DMS 273 treated with DMSO at 0.1 percent for 48 hours (cell line): Measurements from ENCODE around the gene TNFSF4.

ENCODE experiments used
- DNase-seq: peaks from one replicate; lab custom pipeline; 2025; lab: John Stamatoyannopoulos, UW

The TNFSF4 gene

GRCh38 chr1:173210716-173211231 lies 3.6 kb upstream of the TNFSF4 start:
- no peak for DNase-seq

GRCh38 chr1:173210283-173210682 lies 3.2 kb upstream of the TNFSF4 start:
- no peak for DNase-seq

GRCh38 chr1:173208868-173209267 lies 1.7 kb upstream of the TNFSF4 start:
- DNase-seq: no peak

GRCh38 chr1:173208146-173208545 lies 1.0 kb upstream of the TNFSF4 start:
- no peak for DNase-seq

GRCh38 chr1:173205146-173206051 lies 1.7 kb downstream of the TNFSF4 start:
- DNase-seq: no peak

- no peak for DNase-seq
Measured at GRCh38 chr1:173204693-173205092, 2.4 kb downstream of the TNFSF4 start.

- DNase-seq: peak; percentile 34
Measured at GRCh38 chr1:173202424-173203145, 4.5 kb downstream of the TNFSF4 start.

GRCh38 chr1:173201969-173202368 lies 5.2 kb downstream of the TNFSF4 start:
- DNase-seq: no peak

- DNase-seq: no peak
Measured at GRCh38 chr1:173195596-173196088, 11.5 kb downstream of the TNFSF4 start.

- no peak for DNase-seq
Measured at GRCh38 chr1:173193639-173194038, 13.5 kb downstream of the TNFSF4 start.

GRCh38 chr1:173191011-173191705 lies 16.0 kb downstream of the TNFSF4 start:
- no peak for DNase-seq

- DNase-seq: peak; percentile 40
Measured at GRCh38 chr1:173190101-173190936, 16.8 kb downstream of the TNFSF4 start.

- no peak for DNase-seq
Measured at GRCh38 chr1:173187671-173188237, 19.4 kb downstream of the TNFSF4 start.

GRCh38 chr1:173181791-173182190 lies 25.3 kb downstream of the TNFSF4 start:
- no peak for DNase-seq

- no peak for DNase-seq
Measured at GRCh38 chr1:173176246-173176645, 30.9 kb downstream of the TNFSF4 start.

- no peak for DNase-seq
Measured at GRCh38 chr1:173175514-173176145, 31.5 kb downstream of the TNFSF4 start.

- no peak for DNase-seq
Measured at GRCh38 chr1:173173388-173173787, 33.7 kb downstream of the TNFSF4 start.

- no peak for DNase-seq
Measured at GRCh38 chr1:173171152-173171551, 36.0 kb downstream of the TNFSF4 start.

GRCh38 chr1:173168941-173169340 lies 38.2 kb downstream of the TNFSF4 start:
- DNase-seq: no peak

- DNase-seq: no peak
Measured at GRCh38 chr1:173164686-173165085, 42.4 kb downstream of the TNFSF4 start.
